ENCODE results near the gene KCNQ1OT1. TPM values are rescaled to one million over a fixed set of nuclear protein-coding genes. Genes with fewer than 3 reads are reported as not detected.
"Not testable (repeated sequence)": the region's sequence is repeated elsewhere in the genome, so short reads cannot be mapped to it uniquely, and the experiment has no call there.

KCNQ1OT1 gene
- total RNA-seq, 1 donor from 2014 or later: 6.8 TPM

DNA sequence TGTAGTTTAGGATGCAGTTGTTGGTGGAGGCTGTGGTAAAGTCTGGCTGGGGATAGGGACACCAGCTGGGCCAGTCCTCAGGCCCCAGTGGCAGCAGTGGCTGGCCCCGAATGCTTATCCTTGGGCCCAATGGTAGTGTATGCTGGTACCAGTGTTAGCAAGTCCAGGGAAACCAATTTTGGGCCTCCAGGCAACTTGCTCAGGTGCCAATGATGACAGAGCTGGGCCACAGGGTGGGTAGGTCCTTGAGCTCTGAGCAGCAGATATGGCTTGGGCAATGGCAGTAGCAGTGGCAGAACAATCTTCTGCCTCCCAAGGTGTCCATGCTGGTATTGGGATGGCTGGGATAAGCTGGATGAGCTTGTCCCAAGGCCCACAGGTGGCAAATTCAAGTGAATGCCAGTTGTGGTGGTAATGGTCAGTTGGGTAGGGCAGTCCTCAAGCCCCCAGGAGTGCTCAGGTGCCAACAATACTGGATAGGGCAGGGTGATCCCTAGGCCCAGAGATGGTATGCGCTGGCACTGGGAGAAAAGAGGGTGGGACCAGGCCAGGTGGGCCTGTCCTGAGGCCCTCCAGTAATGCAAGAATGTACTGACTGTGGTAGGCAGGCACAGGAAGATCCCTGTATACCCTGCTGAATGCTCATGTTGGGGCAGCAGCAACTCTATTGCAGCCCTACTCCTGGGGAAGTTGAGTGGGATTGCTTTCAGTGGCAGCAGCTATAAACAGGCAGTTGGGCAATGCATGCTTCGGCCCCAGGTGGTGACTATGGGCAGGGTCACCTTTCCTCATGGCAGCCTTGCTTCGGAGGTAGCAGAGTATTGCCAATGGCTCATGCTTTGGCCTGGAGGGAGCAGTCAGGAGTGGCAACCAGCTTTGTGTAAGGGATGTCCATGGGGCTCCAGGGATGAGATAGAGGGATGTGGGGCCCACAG is 54.7 kb downstream of the KCNQ1OT1 start:
- Histone ChIP-seq H3K9me3 (ENCODE audit: control insufficient read depth in 3 of 3, low read length in 3 of 3) (peaks cover 20 to 42% (median 21%) of the 10 kb centered on the region in 3 donors), H3K4me1 (ENCODE audit: control insufficient read depth in 3 of 3, insufficient read depth in 3 of 3, low read length in 3 of 3) (no peaks in the 10 kb centered on the region), H3K27me3 (ENCODE audit: control insufficient read depth in 3 of 3, insufficient read depth in 3 of 3, low read length in 3 of 3) (no peaks in the 10 kb centered on the region), H3K9ac (ENCODE audit: low read depth in 1 of 3, low read length in 3 of 3) (no peak overlapping the region), H3K27ac (ENCODE audit: low read depth, low read length) (no peak overlapping the region), H3K4me3 (ENCODE audit: low read length in 3 of 3) (peak overlapping the region in 2 of 3 donors; percentile 15 to 20), H3K36me3 (ENCODE audit: control insufficient read depth in 3 of 3, insufficient read depth in 3 of 3, low read length in 3 of 3) (no peaks in the 10 kb centered on the region)

DNA sequence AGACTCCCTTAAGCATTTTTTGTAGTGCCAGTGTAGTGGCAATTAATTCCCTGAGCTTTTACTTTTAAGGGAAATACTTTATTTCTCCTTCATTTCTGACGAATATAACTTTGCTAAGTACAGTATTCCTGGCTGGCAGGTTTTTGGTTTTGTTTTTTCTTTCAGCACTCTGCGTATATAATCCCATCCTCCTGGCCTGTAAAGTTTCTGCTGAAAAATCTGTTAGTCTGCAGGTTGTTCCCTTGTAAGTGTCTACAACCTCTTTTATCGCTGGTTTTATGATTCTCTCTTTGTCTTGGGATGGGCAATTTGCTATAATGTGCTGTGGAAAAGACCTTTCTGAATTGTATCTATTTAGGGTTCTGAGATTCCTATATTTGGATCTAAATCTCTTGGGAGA is 56.0 kb downstream of the KCNQ1OT1 start:
- H3K27ac ChIP-seq (ENCODE audit: low read depth, low read length): no peak overlapping the region
- H3K9me3 ChIP-seq (ENCODE audit: control insufficient read depth in 3 of 3, low read length in 3 of 3): peaks cover 14 to 36% (median 18%) of the 10 kb centered on the region in 3 donors
- no peak overlapping the region for H3K4me3 ChIP-seq (ENCODE audit: low read length in 3 of 3)
- H3K27me3 ChIP-seq (ENCODE audit: control insufficient read depth in 3 of 3, insufficient read depth in 3 of 3, low read length in 3 of 3): no peaks in the 10 kb centered on the region
- no peaks in the 10 kb centered on the region for H3K4me1 ChIP-seq (ENCODE audit: control insufficient read depth in 3 of 3, insufficient read depth in 3 of 3, low read length in 3 of 3)
- H3K9ac ChIP-seq (ENCODE audit: low read depth in 1 of 3, low read length in 3 of 3): no peak overlapping the region
- H3K36me3 ChIP-seq (ENCODE audit: control insufficient read depth in 3 of 3, insufficient read depth in 3 of 3, low read length in 3 of 3): no peaks in the 10 kb centered on the region

DNA sequence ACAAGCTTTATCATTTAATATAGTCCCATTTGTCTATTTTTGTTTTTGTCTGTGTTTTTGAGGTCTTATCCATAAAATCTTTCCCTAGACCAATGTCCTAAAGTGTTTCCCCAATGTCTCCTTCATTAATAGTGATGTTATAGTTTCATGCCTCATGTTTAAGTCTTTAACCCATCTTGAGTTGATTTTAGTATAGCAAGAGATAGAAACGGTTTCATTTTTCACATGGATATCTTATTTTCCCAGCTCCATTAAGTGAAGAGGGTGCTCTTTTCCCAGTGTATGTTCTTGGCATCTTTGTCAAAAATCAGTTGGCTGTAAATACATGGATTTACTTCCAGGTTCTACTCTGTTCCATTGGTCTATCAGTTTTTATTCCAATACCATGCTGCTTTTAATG is 58.2 kb downstream of the KCNQ1OT1 start:
- H3K4me3 ChIP-seq (ENCODE audit: low read length in 3 of 3): no peak overlapping the region
- no peaks in the 10 kb centered on the region for H3K27me3 ChIP-seq (ENCODE audit: control insufficient read depth in 3 of 3, insufficient read depth in 3 of 3, low read length in 3 of 3)
- no peak overlapping the region for H3K9ac ChIP-seq (ENCODE audit: low read depth in 1 of 3, low read length in 3 of 3)
- no peaks in the 10 kb centered on the region for H3K36me3 ChIP-seq (ENCODE audit: control insufficient read depth in 3 of 3, insufficient read depth in 3 of 3, low read length in 3 of 3)
- no peak overlapping the region for H3K27ac ChIP-seq (ENCODE audit: low read depth, low read length)
- peaks cover 14 to 36% (median 15%) of the 10 kb centered on the region in 3 donors for H3K9me3 ChIP-seq (ENCODE audit: control insufficient read depth in 3 of 3, low read length in 3 of 3)
- no peaks in the 10 kb centered on the region for H3K4me1 ChIP-seq (ENCODE audit: control insufficient read depth in 3 of 3, insufficient read depth in 3 of 3, low read length in 3 of 3)

DNA sequence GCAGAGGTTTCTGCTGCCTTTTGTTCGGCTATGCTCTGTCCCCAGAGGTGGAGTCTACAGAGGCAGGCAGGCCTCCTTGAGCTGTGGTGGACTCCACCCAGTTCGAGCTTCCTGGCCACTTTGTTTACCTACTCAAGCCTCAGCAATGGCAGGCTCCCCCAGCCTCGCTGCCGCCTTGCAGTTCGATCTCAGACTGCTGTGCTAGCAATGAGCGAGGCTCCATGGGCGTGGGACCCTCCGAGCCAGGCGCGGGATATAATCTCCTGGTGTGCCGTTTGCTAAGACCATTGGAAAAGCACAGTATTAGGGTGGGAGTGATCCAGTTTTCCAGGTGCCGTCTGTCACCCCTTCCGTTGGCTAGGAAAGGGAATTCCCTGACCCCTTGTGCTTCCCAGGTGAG is 60.0 kb downstream of the KCNQ1OT1 start:
- H3K27me3 ChIP-seq (ENCODE audit: control insufficient read depth in 3 of 3, insufficient read depth in 3 of 3, low read length in 3 of 3); H3K9ac ChIP-seq (ENCODE audit: low read depth in 1 of 3, low read length in 3 of 3); H3K4me1 ChIP-seq (ENCODE audit: control insufficient read depth in 3 of 3, insufficient read depth in 3 of 3, low read length in 3 of 3); H3K36me3 ChIP-seq (ENCODE audit: control insufficient read depth in 3 of 3, insufficient read depth in 3 of 3, low read length in 3 of 3); H3K27ac ChIP-seq (ENCODE audit: low read depth, low read length); H3K4me3 ChIP-seq (ENCODE audit: low read length in 3 of 3): not testable (repeated sequence)
- peaks cover 2 to 26% (median 4%) of the 10 kb centered on the region in 3 donors for H3K9me3 ChIP-seq (ENCODE audit: control insufficient read depth in 3 of 3, low read length in 3 of 3)

DNA sequence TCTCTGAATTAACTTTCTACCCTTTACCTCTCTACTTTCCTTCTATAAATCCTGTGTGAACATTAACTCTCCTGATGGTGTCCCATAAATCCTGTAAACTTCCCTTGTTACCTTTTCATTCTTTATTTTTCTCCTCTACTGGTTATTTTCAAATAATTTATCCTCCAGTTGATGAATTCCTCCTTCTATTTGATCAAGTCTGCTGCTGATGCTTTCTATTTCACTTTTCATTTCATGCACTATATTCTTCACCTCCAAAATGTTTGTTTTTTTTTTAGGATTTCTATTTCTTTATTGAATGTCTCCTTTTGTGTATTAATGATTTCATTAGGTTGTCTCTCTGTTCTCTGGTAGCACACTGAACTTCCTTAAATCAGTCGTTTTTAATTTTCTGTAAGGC is 68.6 kb downstream of the KCNQ1OT1 start:
- Histone ChIP-seq H3K9ac (ENCODE audit: low read depth in 1 of 3, low read length in 3 of 3) (no peak overlapping the region), H3K4me3 (ENCODE audit: low read length in 3 of 3) (no peak overlapping the region), H3K4me1 (ENCODE audit: control insufficient read depth in 3 of 3, insufficient read depth in 3 of 3, low read length in 3 of 3) (no peaks in the 10 kb centered on the region), H3K27ac (ENCODE audit: low read depth, low read length) (no peak overlapping the region), H3K9me3 (ENCODE audit: control insufficient read depth in 3 of 3, low read length in 3 of 3) (peaks cover 0 to 7% (median 0%) of the 10 kb centered on the region in 3 donors), H3K36me3 (ENCODE audit: control insufficient read depth in 3 of 3, insufficient read depth in 3 of 3, low read length in 3 of 3) (no peaks in the 10 kb centered on the region), H3K27me3 (ENCODE audit: control insufficient read depth in 3 of 3, insufficient read depth in 3 of 3, low read length in 3 of 3) (no peaks in the 10 kb centered on the region)

DNA sequence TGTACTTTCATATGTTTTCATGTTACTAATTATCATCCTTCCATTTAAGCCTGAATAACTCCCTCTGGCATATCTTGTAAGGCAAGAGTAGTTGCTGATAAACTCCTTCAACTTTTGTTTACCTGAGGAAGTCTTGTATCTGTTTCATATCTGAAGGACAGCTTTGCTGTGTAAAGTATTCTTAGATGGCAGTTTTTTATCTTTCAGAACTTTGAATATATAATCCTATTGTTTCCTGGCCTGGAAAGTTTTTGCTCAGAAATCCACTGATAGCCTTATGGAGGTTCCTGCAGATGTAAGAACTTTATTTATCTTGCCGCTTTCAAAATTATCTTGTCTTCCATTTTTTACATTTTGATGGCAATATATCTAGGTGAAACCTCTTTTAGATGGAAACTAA is 69.1 kb downstream of the KCNQ1OT1 start:
- Histone ChIP-seq H3K9ac (ENCODE audit: low read depth in 1 of 3, low read length in 3 of 3) (no peak overlapping the region), H3K27ac (ENCODE audit: low read depth, low read length) (no peak overlapping the region), H3K36me3 (ENCODE audit: control insufficient read depth in 3 of 3, insufficient read depth in 3 of 3, low read length in 3 of 3) (no peaks in the 10 kb centered on the region), H3K4me1 (ENCODE audit: control insufficient read depth in 3 of 3, insufficient read depth in 3 of 3, low read length in 3 of 3) (no peaks in the 10 kb centered on the region), H3K9me3 (ENCODE audit: control insufficient read depth in 3 of 3, low read length in 3 of 3) (peaks cover 0 to 7% (median 0%) of the 10 kb centered on the region in 3 donors), H3K27me3 (ENCODE audit: control insufficient read depth in 3 of 3, insufficient read depth in 3 of 3, low read length in 3 of 3) (no peaks in the 10 kb centered on the region), H3K4me3 (ENCODE audit: low read length in 3 of 3) (no peak overlapping the region)

DNA sequence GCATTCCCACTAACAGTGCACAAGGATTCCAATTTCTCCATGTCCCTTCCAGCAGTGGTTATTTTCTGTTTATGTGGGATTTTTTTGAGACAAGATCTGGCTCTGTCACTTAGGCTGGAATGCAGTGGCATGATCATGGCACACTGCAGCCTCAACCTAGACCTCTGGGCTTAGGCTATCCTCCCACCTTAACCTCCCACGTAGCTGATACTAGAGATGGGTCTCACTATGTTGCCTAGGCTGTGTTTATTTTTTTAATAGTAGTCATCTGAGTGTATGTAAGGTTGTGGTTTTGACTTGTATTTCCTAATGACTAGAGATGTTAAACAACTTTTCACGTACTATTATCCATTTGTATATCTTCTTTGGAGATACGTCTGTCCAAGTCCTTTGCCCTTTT is 74.6 kb downstream of the KCNQ1OT1 start:
- Histone ChIP-seq H3K36me3 (ENCODE audit: control insufficient read depth in 3 of 3, insufficient read depth in 3 of 3, low read length in 3 of 3) (no peaks in the 10 kb centered on the region), H3K4me1 (ENCODE audit: control insufficient read depth in 3 of 3, insufficient read depth in 3 of 3, low read length in 3 of 3) (no peaks in the 10 kb centered on the region), H3K9ac (ENCODE audit: low read depth in 1 of 3, low read length in 3 of 3) (no peak overlapping the region), H3K27ac (ENCODE audit: low read depth, low read length) (no peak overlapping the region), H3K27me3 (ENCODE audit: control insufficient read depth in 3 of 3, insufficient read depth in 3 of 3, low read length in 3 of 3) (no peaks in the 10 kb centered on the region), H3K9me3 (ENCODE audit: control insufficient read depth in 3 of 3, low read length in 3 of 3) (peaks cover 0 to 5% (median 0%) of the 10 kb centered on the region in 3 donors), H3K4me3 (ENCODE audit: low read length in 3 of 3) (no peak overlapping the region)

DNA sequence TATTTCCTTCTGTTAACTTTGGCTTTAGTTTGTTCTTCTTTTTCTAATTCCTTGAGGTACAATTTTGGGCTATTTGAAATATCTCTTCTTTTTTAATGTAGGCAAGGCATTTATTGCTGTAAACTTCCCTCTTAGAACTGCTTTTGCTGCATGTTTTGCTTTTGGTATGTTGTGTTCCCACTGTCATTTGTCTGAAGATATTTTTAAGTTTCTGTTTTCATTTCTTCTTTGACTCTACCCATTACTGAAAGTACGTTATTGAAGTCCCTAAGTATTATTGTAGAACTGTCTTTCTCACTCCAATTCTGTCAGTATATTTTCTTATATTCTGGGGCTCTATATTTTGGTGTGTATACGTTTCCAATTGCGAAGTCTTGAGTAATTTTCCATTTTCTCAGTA is 77.9 kb downstream of the KCNQ1OT1 start:
- Histone ChIP-seq H3K9ac (ENCODE audit: low read depth in 1 of 3, low read length in 3 of 3) (no peak overlapping the region), H3K36me3 (ENCODE audit: control insufficient read depth in 3 of 3, insufficient read depth in 3 of 3, low read length in 3 of 3) (no peaks in the 10 kb centered on the region), H3K4me3 (ENCODE audit: low read length in 3 of 3) (no peak overlapping the region), H3K27me3 (ENCODE audit: control insufficient read depth in 3 of 3, insufficient read depth in 3 of 3, low read length in 3 of 3) (no peaks in the 10 kb centered on the region), H3K9me3 (ENCODE audit: control insufficient read depth in 3 of 3, low read length in 3 of 3) (no peaks in the 10 kb centered on the region), H3K4me1 (ENCODE audit: control insufficient read depth in 3 of 3, insufficient read depth in 3 of 3, low read length in 3 of 3) (no peaks in the 10 kb centered on the region), H3K27ac (ENCODE audit: low read depth, low read length) (no peak overlapping the region)

DNA sequence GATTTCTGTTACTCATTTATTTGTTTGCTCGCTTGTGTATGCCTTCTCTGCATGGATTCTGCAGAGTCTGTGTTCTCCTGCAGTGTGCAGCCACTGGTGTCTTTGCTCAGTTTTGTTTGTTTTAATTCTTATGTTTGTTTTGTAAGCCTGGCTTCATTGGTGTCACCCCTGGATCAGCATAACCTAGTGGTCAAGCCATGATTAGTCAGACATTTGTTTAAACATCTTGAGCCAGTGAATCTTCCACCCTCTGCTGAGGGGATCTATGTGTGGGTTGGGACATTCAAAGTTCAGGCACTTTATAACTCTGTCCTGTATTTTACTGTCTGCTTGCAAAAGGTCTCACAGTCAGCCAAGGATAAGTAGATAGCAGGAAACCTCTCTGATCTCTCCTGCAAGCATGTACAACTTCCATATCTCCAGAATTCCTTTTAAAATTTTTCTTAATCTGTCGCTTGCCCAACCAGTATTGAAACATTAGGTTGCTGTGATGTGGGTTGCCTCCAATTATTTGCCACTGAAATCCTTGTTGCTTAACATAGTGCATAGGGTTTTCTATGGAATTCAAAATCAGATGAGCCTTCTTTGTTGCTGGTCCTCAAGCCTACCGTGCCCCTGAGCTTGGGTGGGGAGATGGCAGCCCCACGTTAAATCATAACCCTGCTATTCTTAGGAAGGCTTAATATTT is 86.8 kb downstream of the KCNQ1OT1 start:
- Histone ChIP-seq H3K4me3 (ENCODE audit: low read length in 3 of 3) (no peak overlapping the region), H3K27me3 (ENCODE audit: control insufficient read depth in 3 of 3, insufficient read depth in 3 of 3, low read length in 3 of 3) (no peaks in the 10 kb centered on the region), H3K27ac (ENCODE audit: low read depth, low read length) (no peak overlapping the region), H3K36me3 (ENCODE audit: control insufficient read depth in 3 of 3, insufficient read depth in 3 of 3, low read length in 3 of 3) (no peaks in the 10 kb centered on the region), H3K4me1 (ENCODE audit: control insufficient read depth in 3 of 3, insufficient read depth in 3 of 3, low read length in 3 of 3) (no peaks in the 10 kb centered on the region), H3K9me3 (ENCODE audit: control insufficient read depth in 3 of 3, low read length in 3 of 3) (peaks cover 0 to 12% (median 2%) of the 10 kb centered on the region in 3 donors), H3K9ac (ENCODE audit: low read depth in 1 of 3, low read length in 3 of 3) (no peak overlapping the region)

DNA sequence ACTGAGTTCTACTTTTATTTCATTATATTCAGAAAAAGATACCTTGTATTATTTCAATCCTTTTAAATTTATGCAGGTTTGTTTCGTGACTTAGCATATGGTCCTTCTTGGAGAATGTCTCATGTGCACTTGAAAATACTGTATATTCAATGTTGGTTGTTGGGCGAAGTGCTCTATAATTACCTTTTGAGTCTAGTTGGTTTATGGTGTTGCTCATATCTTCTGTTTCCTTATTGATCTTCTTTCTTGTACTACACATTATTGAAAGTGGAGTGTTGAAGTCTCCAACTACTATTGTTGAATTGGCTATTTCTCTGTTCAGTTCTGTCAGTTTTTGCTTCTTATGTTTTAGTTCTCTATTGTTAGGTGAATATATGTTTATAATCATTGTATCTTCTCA is 90.4 kb downstream of the KCNQ1OT1 start:
- H3K9me3 ChIP-seq (ENCODE audit: control insufficient read depth in 3 of 3, low read length in 3 of 3): peaks cover 0 to 12% (median 2%) of the 10 kb centered on the region in 3 donors
- no peaks in the 10 kb centered on the region for H3K36me3 ChIP-seq (ENCODE audit: control insufficient read depth in 3 of 3, insufficient read depth in 3 of 3, low read length in 3 of 3)
- H3K4me3 ChIP-seq (ENCODE audit: low read length in 3 of 3): no peak overlapping the region
- H3K9ac ChIP-seq (ENCODE audit: low read depth in 1 of 3, low read length in 3 of 3): no peak overlapping the region
- no peaks in the 10 kb centered on the region for H3K4me1 ChIP-seq (ENCODE audit: control insufficient read depth in 3 of 3, insufficient read depth in 3 of 3, low read length in 3 of 3)
- H3K27me3 ChIP-seq (ENCODE audit: control insufficient read depth in 3 of 3, insufficient read depth in 3 of 3, low read length in 3 of 3): no peaks in the 10 kb centered on the region
- H3K27ac ChIP-seq (ENCODE audit: low read depth, low read length): no peak overlapping the region

All from skeletal muscle tissue (tissue), 4 donors.